OCI-LY7 (cell line): ENCODE measurements around the gene SMG1. TPM values are rescaled to one million over a fixed set of nuclear protein-coding genes. Genes with fewer than 3 reads are reported as not detected.
"Not testable (repeated sequence)": the region's sequence is repeated elsewhere in the genome, so short reads cannot be mapped to it uniquely, and the experiment has no call there.

Experiments used
- BruUV-seq: library from RNA; stranded (reverse); fragments of 400-500 nt; replicated peaks from 2 replicates; lab custom pipeline; 2021; lab: Mats Ljungman, UMichigan
- CTCF ChIA-PET: fragments of 300-600 bp; sonication (Branson Sonifier 250); formaldehyde crosslinking; loops from one replicate; lab custom pipeline; 2022; ENCODE audit warnings: antibody characterized with exemption; ENCODE audit not compliant: unreplicated experiment; lab: Charles Lee
- POLR2A ChIA-PET: fragments of 300-600 bp; sonication (Branson Sonifier 250); formaldehyde crosslinking; loops from one replicate; lab custom pipeline; 2022; ENCODE audit warnings: antibody characterized with exemption; lab: Charles Lee
- DNase-seq: peaks from one replicate; pipeline ENCODE4 v3.0.0-alpha.2; 2015; ENCODE audit warnings: low spot score
- H2AFZ ChIP-seq: fragments of 200-600 bp; sonication (generic), shearing (Covaris generic); 2 replicates; pipeline ENCODE4 v1.6.1; 2014; ENCODE audit warnings: mild to moderate bottlenecking, antibody characterized with exemption, low read length, moderate library complexity
- H3K27ac ChIP-seq: fragments of 200-600 bp; sonication (generic); 2 replicates; pipeline ENCODE4 v1.5.1; 2014; ENCODE audit warnings: mixed run types, low read depth, mild to moderate bottlenecking, moderate library complexity, low read length, inconsistent platforms; ENCODE audit not compliant: poor library complexity, severe bottlenecking
- H3K36me3 ChIP-seq: fragments of 200-600 bp; sonication (generic); 2 replicates; pipeline ENCODE4 v1.6.1; 2014; ENCODE audit warnings: mild to moderate bottlenecking, antibody characterized with exemption, low read length, moderate library complexity, mixed read lengths; ENCODE audit not compliant: insufficient read depth
- H3K4me1 ChIP-seq: fragments of 200-600 bp; sonication (generic); 2 replicates; pipeline ENCODE4 v1.5.1; 2014; ENCODE audit warnings: mild to moderate bottlenecking, low read length; ENCODE audit not compliant: insufficient read depth, poor library complexity, severe bottlenecking
- H3K4me2 ChIP-seq: fragments of 200-600 bp; sonication (generic); 2 replicates; pipeline ENCODE4 v1.6.1; 2014; ENCODE audit warnings: mild to moderate bottlenecking, low read length
- H3K4me3 ChIP-seq: fragments of 200-600 bp; sonication (generic); 2 replicates; pipeline ENCODE4 v1.5.1; 2014; ENCODE audit warnings: mild to moderate bottlenecking, low read depth, low read length; ENCODE audit not compliant: poor library complexity, severe bottlenecking
- H3K79me2 ChIP-seq: fragments of 200-600 bp; sonication (generic); 2 replicates; pipeline ENCODE4 v1.6.1; 2016; ENCODE audit warnings: low read depth, mild to moderate bottlenecking, low read length, moderate library complexity, mixed read lengths; ENCODE audit not compliant: insufficient read depth
- H3K9me2 ChIP-seq: fragments of 200-600 bp; sonication (generic); 2 replicates; pipeline ENCODE4 v1.6.1; 2016; ENCODE audit warnings: mild to moderate bottlenecking, low read length, mixed read lengths; ENCODE audit not compliant: insufficient read depth
- H3K9me3 ChIP-seq: fragments of 200-600 bp; sonication (generic); 2 replicates; pipeline ENCODE4 v1.6.1; 2014; ENCODE audit warnings: mild to moderate bottlenecking, mixed run types, low read length, mixed read lengths
- H4K20me1 ChIP-seq: fragments of 200-600 bp; sonication (generic); 2 replicates; pipeline ENCODE4 v1.6.1; 2014; ENCODE audit warnings: mild to moderate bottlenecking, antibody characterized with exemption, low read length, moderate library complexity, mixed read lengths; ENCODE audit not compliant: insufficient read depth
- EZH2phosphoT487 ChIP-seq: fragments of 200-600 bp; sonication (generic); IDR thresholded peaks from 2 replicates; pipeline ENCODE4 v1.6.1; 2018; ENCODE audit warnings: low read depth, borderline replicate concordance, mild to moderate bottlenecking, mixed run types, antibody characterized with exemption, low read length, moderate library complexity, mixed read lengths
- intact Hi-C: fragments of 100-400 bp; cut with micrococcal nuclease; formaldehyde crosslinking; loops from one replicate; pipeline ENCODE4 v1.10.0; 2022; ENCODE audit not compliant: unreplicated experiment
- total RNA-seq, 2 experiments: library from RNA; depleted of rRNA in 1 of 2; stranded (reverse); fragments of >200 nt in 1 of 2; shearing (Covaris generic) in 1 of 2; gene quantifications; 2 replicates each; pipeline ENCODE4 v1.2.3, GENCODE V29; 2014 to 2022
- TF ChIP-seq, protein P1 (sequence below): fragments of 200-600 bp; sonication (generic); conservative IDR thresholded peaks from 2 replicates; pipeline ENCODE4 v1.5.1; 2014; ENCODE audit warnings: mild to moderate bottlenecking, antibody characterized with exemption, low read length, moderate library complexity, mixed read lengths

Gene SMG1
- total RNA-seq, 2 experiments from 2014 or later = 106 to 199 TPM

DNA sequence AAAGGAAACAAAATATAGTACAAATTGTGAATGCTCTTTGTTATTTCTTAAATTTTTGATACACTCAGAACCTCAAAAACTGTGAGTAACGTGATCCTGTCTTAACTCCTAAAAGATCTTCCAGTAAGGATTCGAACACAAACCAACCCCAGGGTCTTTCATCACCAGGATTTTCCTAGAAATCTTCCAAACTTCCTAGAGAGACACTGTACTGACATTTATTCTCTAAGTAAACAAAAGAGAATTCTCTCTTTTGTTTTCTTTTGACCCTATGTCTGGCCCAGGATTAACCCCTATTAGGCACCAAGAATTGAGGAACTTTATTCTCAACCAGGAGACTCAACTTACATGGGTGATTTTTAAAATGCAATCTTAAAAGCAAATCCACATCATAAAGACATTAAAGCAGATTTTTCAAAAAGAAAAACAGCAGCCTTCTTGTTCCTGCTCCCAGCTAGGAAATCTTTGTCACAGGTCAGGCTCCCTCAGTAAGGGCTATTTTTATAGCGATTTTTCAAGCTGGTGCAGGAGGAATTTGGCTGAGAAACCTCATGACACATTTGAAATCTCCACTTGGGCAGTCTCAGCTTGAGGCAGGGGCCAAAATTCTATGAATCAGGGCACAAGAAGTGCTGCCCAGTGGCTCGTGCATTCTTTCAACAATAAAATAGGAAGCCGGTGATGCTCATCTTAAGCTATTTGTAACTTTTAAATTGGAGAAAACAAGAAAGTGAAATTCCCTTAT is 6.2 kb upstream of the SMG1 start:
- H3K9me3 ChIP-seq = no peaks in the 10 kb centered on the region
- H3K27ac ChIP-seq = no peak overlapping the region
- no peak for DNase-seq
- H4K20me1 ChIP-seq = no peaks in the 10 kb centered on the region
- peak overlapping the region; percentile 81; the same call in 1 of the 2 replicates for H2AFZ ChIP-seq
- no peaks in the 10 kb centered on the region for H3K79me2 ChIP-seq
- H3K36me3 ChIP-seq = no peaks in the 10 kb centered on the region
- H3K4me1 ChIP-seq = peaks cover 24% of the 10 kb centered on the region
- H3K9me2 ChIP-seq = no peaks in the 10 kb centered on the region
- POLR2A ChIA-PET = interaction anchor here (0.6 to 1.0 kb wide), 4 partner anchors 19 to 131 kb away, joined by 3 to 4 read pairs (median 4); partner anchors contain the start of gene ARL6IP1
- TF ChIP-seq, protein P1, sequence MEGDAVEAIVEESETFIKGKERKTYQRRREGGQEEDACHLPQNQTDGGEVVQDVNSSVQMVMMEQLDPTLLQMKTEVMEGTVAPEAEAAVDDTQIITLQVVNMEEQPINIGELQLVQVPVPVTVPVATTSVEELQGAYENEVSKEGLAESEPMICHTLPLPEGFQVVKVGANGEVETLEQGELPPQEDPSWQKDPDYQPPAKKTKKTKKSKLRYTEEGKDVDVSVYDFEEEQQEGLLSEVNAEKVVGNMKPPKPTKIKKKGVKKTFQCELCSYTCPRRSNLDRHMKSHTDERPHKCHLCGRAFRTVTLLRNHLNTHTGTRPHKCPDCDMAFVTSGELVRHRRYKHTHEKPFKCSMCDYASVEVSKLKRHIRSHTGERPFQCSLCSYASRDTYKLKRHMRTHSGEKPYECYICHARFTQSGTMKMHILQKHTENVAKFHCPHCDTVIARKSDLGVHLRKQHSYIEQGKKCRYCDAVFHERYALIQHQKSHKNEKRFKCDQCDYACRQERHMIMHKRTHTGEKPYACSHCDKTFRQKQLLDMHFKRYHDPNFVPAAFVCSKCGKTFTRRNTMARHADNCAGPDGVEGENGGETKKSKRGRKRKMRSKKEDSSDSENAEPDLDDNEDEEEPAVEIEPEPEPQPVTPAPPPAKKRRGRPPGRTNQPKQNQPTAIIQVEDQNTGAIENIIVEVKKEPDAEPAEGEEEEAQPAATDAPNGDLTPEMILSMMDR = no peak
- TF ChIP-seq EZH2phosphoT487 = no peak
- intact Hi-C loops = no loop called here
- BruUV-seq = no TSS peak
- CTCF ChIA-PET = no interaction called here
- H3K4me2 ChIP-seq = peak overlapping the region; percentile 52
- H3K4me3 ChIP-seq = no peak overlapping the region

DNA sequence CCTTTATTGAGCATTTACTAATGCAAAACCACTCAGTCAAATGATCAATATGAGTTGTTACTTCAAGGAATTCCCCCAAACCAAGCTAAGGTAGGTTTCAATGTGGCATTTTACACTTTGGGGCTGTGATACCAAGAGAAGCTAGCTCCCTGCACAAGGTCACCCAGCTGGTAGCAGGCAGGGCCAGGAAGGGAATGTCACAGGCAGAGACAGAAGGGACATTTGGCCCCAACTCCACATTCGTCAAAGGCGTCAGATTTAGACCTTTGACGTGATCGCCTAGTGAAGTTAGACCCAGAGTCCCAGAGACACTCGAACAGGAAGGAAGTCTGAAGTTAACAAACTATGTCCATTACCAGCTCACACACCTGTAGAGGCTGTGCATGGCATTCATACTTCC is 5.5 kb upstream of the SMG1 start:
- CTCF ChIA-PET = no interaction called here
- BruUV-seq = no TSS peak
- H4K20me1 ChIP-seq = no peaks in the 10 kb centered on the region
- no peak overlapping the region for H3K4me3 ChIP-seq
- intact Hi-C loops = no loop called here
- H3K4me1 ChIP-seq = peaks cover 30% of the 10 kb centered on the region
- H3K4me2 ChIP-seq = peak overlapping the region; percentile 52
- no peaks in the 10 kb centered on the region for H3K9me3 ChIP-seq
- H3K79me2 ChIP-seq = no peaks in the 10 kb centered on the region
- POLR2A ChIA-PET = interaction anchor here (0.5 to 1.0 kb wide), 4 partner anchors 20 to 1566 kb away, joined by 3 to 5 read pairs (median 4); partner anchors contain the start of gene ARL6IP1
- TF ChIP-seq EZH2phosphoT487 = no peak
- TF ChIP-seq, protein P1 = no peak
- peak overlapping the region; percentile 81 for H2AFZ ChIP-seq
- H3K36me3 ChIP-seq = no peaks in the 10 kb centered on the region
- peak; percentile 51 for DNase-seq
- no peaks in the 10 kb centered on the region for H3K9me2 ChIP-seq
- no peak overlapping the region for H3K27ac ChIP-seq

DNA sequence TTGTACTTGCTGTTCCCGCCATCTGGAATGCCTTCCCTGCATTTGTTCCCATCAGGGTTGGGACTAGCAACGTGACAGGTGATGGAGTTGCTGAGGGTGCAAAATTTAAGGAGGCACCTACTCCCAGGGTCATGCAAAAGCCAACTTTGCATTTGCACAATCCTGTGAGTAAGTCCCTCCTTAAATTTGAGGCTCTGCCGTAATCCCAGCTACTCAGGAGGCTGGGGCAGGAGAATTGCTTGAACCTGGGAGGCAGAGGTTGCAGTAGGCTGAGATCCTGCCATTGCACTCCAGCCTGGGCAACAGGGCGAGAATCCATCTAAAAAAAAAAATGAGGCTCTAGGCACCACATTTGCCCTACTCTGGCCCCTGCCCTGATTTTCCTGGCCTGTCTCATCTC is 3.9 kb upstream of the SMG1 start:
- DNase-seq, CTCF ChIA-PET, H3K36me3 ChIP-seq, H4K20me1 ChIP-seq, H2AFZ ChIP-seq, BruUV-seq, H3K79me2 ChIP-seq, H3K9me2 ChIP-seq, H3K9me3 ChIP-seq, intact Hi-C loops: not testable (repeated sequence)
- Histone ChIP-seq H3K4me2 (peak overlapping the region; percentile 35), H3K4me3 (peak overlapping the region; percentile 25), H3K27ac (peak overlapping the region; percentile 63), H3K4me1 (peaks cover 32% of the 10 kb centered on the region)
- POLR2A ChIA-PET = interaction anchor here (0.6 to 0.7 kb wide), 2 partner anchors 119 to 140 kb away, joined by 4 read pairs; no protein-coding TSS in a partner anchor

DNA sequence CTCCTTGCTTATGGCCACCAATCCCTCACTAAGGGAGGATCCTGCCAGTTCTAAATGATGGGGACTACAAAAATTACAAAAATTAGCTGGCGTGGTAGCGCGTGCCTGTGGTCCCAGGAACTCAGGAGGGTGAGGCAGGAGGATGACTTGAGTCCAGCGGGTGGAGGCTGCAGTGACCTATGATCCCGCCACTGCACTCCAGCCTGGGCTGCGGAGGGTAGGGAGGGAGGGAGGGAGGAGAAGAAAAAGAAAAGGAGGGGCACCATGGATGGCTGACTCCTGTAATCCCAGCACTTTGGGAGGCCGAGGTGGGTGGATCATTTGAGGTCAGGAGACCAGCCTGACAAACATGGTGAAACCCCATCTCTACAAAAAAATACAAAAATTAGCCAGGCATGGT is 1.9 kb upstream of the SMG1 start:
- peaks cover 26% of the 10 kb centered on the region for H3K79me2 ChIP-seq
- intact Hi-C loops = loop anchor here (10.0 kb wide), 1 partner anchor 1633 kb away; no protein-coding TSS in a partner anchor
- POLR2A ChIA-PET = interaction anchor here (0.9 kb wide), 1 partner anchor 73 kb away, joined by 3 read pairs; no protein-coding TSS in a partner anchor
- H3K9me2 ChIP-seq, H3K27ac ChIP-seq, DNase-seq, H3K4me2 ChIP-seq, CTCF ChIA-PET, H2AFZ ChIP-seq, H3K4me3 ChIP-seq, H3K9me3 ChIP-seq, BruUV-seq: not testable (repeated sequence)
- H3K36me3 ChIP-seq = 0 out of 2 replicates have a peak, but pooled peaks cover 11% of the 10 kb centered on the region
- H3K4me1 ChIP-seq = peaks cover 37% of the 10 kb centered on the region
- peaks cover 10% of the 10 kb centered on the region; the same call in 1 of the 2 replicates for H4K20me1 ChIP-seq
